Smooth muscle cell (in vitro differentiated cells): Measurements from ENCODE around the gene RMRP. TPM values are rescaled to one million over a fixed set of nuclear protein-coding genes. Genes with fewer than 3 reads are reported as not detected.
A peak's percentile ranks its signal among the peaks of the same experiment; 100 is the strongest.

Experiments used
- DNase-seq: peaks from one replicate; lab custom pipeline; 2025; ENCODE audit not compliant: unreplicated experiment; lab: John Stamatoyannopoulos, UW
- H2AFZ ChIP-seq: fragments of 200-600 bp; sonication (generic); 2 replicates; pipeline ENCODE4 v1.6.0; 2016; ENCODE audit warnings: antibody characterized with exemption, low read depth, mild to moderate bottlenecking
- H3F3A ChIP-seq: fragments of 200-600 bp; sonication (generic); 2 replicates; pipeline ENCODE4 v1.6.0; 2017; ENCODE audit warnings: antibody characterized with exemption, low read depth
- H3K27ac ChIP-seq: fragments of 200-600 bp; sonication (generic); 2 replicates; pipeline ENCODE4 v1.5.1; 2016; ENCODE audit warnings: low read depth, mild to moderate bottlenecking
- H3K27me3 ChIP-seq: fragments of 200-600 bp; sonication (generic); 2 replicates; pipeline ENCODE4 v1.6.1; 2016; ENCODE audit warnings: low read depth, mild to moderate bottlenecking
- H3K36me3 ChIP-seq: fragments of 200-600 bp; sonication (generic); 2 replicates; pipeline ENCODE4 v1.5.1; 2016; ENCODE audit warnings: low read depth
- H3K4me1 ChIP-seq: fragments of 200-600 bp; sonication (generic); 2 replicates; pipeline ENCODE4 v1.5.1; 2016; ENCODE audit warnings: low read depth
- H3K4me2 ChIP-seq: fragments of 200-600 bp; sonication (generic); 2 replicates; pipeline ENCODE4 v1.6.0; 2016; ENCODE audit warnings: mild to moderate bottlenecking
- H3K4me3 ChIP-seq: fragments of 200-600 bp; sonication (generic); 2 replicates; pipeline ENCODE4 v1.5.1; 2016; ENCODE audit warnings: mild to moderate bottlenecking
- H3K79me2 ChIP-seq: fragments of 200-600 bp; sonication (generic); 2 replicates; pipeline ENCODE4 v1.6.0; 2016; ENCODE audit warnings: low read depth, mild to moderate bottlenecking
- H3K9ac ChIP-seq: fragments of 200-600 bp; sonication (generic); 2 replicates; pipeline ENCODE4 v1.6.0; 2016; ENCODE audit warnings: low read depth
- H3K9me3 ChIP-seq: fragments of 200-600 bp; sonication (generic); replicated peaks from 2 replicates; pipeline ENCODE4 v1.5.1; 2016; ENCODE audit warnings: low read depth
- H4K20me1 ChIP-seq: fragments of 200-600 bp; sonication (generic); 2 replicates; pipeline ENCODE4 v1.6.0; 2016; ENCODE audit warnings: low read depth
- WGBS: methylation state at CpG from one replicate; pipeline ENCODE4 v1.1.7; 2016; ENCODE audit warnings: low lambda C conversion rate; 5-methylcytosine and 5-hydroxymethylcytosine counted together
- polyA plus RNA-seq: library from polyadenylated mRNA; unstranded; fragments of >200 nt; fragmentation: Nextera tagmentation; extraction: Ambion mirVana; gene quantifications from 2 replicates; pipeline ENCODE4 v1.2.1, GENCODE V29; 2016
- total RNA-seq: library from RNA; depleted of rRNA; stranded (reverse); fragments of >200 nt; gene quantifications from 2 replicates; pipeline ENCODE4 v1.2.3, GENCODE V29; 2014
- TF ChIP-seq, protein P1 (sequence below): fragments of 200-600 bp; sonication (generic); IDR thresholded peaks from 2 replicates; pipeline ENCODE4 v1.5.1; 2017; ENCODE audit warnings: borderline replicate concordance, mild to moderate bottlenecking, antibody characterized with exemption; ENCODE audit not compliant: insufficient read depth, poor library complexity, severe bottlenecking

RMRP gene
- total and polyA plus RNA-seq, 2 experiments from 2014 or later: 10,156 TPM; not detected in 1

DNA sequence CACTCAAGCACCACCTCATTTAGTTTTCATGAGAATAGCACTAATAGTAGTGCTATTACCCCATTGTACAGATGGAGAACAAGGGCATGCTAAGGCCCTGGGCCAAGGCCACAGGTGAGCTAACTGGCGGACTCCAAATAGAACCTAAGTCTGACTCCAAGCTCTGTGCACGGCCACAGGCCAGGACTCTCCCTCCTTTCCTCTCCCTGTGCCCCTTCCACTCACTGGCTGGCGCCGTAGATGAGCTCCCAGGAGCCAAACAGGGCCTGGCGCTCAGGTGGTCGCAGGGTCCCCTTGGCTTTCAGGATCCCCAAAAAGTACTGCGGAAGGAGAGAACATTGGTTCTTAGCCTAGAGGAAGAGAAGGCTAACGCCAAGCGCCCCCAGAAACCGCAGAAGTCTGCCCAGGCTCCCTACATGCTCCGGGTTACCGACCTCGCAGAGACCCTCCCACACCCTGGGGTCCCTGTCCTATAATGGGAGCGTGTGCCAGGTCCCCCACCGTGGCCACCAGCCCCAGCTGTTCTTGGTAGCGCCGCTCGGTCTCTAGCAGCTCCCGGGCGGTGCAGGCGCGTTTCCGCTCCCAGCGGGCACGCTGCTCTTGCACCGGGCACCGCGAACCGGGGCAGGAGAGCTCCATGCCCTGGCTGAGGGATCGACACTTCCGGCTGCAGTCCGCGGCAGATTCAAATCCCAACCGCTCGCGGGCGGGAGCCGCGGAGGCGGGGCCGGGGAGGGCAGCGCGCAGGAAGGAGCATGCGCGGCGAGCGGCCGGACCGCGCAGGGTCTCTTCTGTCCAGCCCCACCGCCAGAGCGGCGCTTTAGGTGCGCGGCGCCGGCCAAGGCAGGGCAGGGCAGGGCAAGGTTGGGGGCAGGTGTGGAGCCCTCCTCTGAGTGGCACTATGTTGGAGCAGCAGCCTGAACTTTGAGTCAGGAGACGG is 7.0 kb upstream of the RMRP start, which contains the start of gene ARHGEF39:
Gene ARHGEF39, minus strand, starts transcription at position 665 of the 940 bp plus-strand sequence. Its CDS starts 26 bp downstream, at position 639.
- Histone ChIP-seq H3F3A (no peaks in the 10 kb centered on the region), H3K4me2 (peak within 1 kb of the TSS; percentile 96), H3K4me3 (peak within 1 kb of the TSS; percentile 71), H3K79me2 (no peaks in the 10 kb centered on the region), H3K27ac (no peak within 1 kb of the TSS), H3K4me1 (peaks cover 8% of the 10 kb centered on the region), H3K36me3 (no peaks in the 10 kb centered on the region), H2AFZ (peak within 1 kb of the TSS; percentile 98), H3K9ac (no peak within 1 kb of the TSS), H3K27me3 (no peaks in the 10 kb centered on the region), H4K20me1 (no peaks in the 10 kb centered on the region), H3K9me3 (no peaks in the 10 kb centered on the region)
- TF ChIP-seq, protein P1, sequence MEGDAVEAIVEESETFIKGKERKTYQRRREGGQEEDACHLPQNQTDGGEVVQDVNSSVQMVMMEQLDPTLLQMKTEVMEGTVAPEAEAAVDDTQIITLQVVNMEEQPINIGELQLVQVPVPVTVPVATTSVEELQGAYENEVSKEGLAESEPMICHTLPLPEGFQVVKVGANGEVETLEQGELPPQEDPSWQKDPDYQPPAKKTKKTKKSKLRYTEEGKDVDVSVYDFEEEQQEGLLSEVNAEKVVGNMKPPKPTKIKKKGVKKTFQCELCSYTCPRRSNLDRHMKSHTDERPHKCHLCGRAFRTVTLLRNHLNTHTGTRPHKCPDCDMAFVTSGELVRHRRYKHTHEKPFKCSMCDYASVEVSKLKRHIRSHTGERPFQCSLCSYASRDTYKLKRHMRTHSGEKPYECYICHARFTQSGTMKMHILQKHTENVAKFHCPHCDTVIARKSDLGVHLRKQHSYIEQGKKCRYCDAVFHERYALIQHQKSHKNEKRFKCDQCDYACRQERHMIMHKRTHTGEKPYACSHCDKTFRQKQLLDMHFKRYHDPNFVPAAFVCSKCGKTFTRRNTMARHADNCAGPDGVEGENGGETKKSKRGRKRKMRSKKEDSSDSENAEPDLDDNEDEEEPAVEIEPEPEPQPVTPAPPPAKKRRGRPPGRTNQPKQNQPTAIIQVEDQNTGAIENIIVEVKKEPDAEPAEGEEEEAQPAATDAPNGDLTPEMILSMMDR: peak; percentile 12
- peak; percentile 41 for DNase-seq
- WGBS: 9% methylated on average over 38 of the region's 58 CpGs

DNA sequence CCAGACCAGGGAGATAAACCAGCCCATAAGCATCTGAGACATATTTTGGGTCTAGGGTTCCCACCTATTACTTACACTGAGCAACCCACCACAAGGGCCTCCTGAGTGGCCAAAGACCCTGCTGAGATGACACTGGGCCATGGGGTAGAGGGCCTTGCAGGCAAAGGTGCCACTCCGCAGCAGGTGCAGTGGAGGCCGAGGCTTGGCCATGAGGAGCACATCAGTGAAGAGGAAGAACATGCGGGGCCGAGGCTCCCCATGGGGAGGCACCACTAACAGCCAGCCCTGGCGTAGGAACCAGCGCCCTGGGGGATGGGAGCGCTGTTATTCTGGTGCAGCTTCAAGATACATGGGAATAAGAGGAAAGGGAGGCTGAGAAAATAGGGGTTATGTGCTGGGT is 4.6 kb upstream of the RMRP start:
- no peak overlapping the region for H3K4me2 ChIP-seq
- H3K4me3 ChIP-seq: no peak overlapping the region
- no peaks in the 10 kb centered on the region for H4K20me1 ChIP-seq
- TF ChIP-seq, protein P1: no peak
- WGBS: 95% methylated on average over 7 of the region's 7 CpGs
- H3K4me1 ChIP-seq: peaks cover 15% of the 10 kb centered on the region
- no peak overlapping the region for H2AFZ ChIP-seq
- H3K9ac ChIP-seq: no peak overlapping the region
- H3K27me3 ChIP-seq: no peaks in the 10 kb centered on the region
- no peaks in the 10 kb centered on the region for H3K9me3 ChIP-seq
- H3F3A ChIP-seq: no peaks in the 10 kb centered on the region
- no peaks in the 10 kb centered on the region for H3K36me3 ChIP-seq
- peaks cover 5% of the 10 kb centered on the region for H3K79me2 ChIP-seq
- no peak overlapping the region for H3K27ac ChIP-seq
- no peak for DNase-seq

DNA sequence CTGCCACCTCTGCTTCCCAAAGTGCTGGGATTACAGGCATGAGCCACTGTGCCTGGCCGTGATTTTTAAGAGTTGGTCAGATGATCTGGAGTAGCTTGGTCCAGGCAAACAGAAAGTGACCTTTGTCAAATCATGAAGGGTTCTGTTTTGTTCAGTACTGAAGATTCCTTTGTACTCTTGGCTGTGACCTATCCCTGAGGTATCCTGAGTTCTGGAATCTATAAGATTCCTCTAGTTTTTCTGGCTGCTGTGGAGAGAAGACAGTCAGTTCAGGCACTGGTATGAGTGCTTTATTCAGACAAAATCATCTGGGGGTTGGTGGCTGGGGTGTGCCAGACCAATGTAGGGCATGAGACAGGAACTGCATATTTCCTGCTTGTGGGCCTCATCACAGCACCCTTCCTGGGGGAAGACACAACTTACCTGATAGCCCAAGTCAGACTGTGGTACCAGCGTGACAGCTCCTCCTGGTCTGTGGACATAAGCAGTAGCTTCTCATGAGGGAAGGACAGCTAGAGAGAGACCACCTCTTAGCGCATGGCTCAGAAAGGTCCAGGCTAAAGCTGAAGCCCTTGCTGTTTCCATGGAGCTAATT is 4.0 kb upstream of the RMRP start:
- DNase-seq: no peak
- Histone ChIP-seq H3K9ac (no peak overlapping the region), H3K4me2 (no peak overlapping the region), H2AFZ (no peak overlapping the region), H3K36me3 (no peaks in the 10 kb centered on the region), H3K79me2 (peaks cover 5% of the 10 kb centered on the region), H3K27me3 (no peaks in the 10 kb centered on the region), H3K4me1 (peaks cover 15% of the 10 kb centered on the region), H3F3A (no peaks in the 10 kb centered on the region), H4K20me1 (no peaks in the 10 kb centered on the region), H3K4me3 (no peak overlapping the region), H3K27ac (peak overlapping the region; percentile 29), H3K9me3 (no peaks in the 10 kb centered on the region)
- TF ChIP-seq, protein P1: no peak
- WGBS: 73% methylated on average over 3 of the region's 3 CpGs
